Fibroblast of mammary gland (primary cell): ENCODE measurements around the gene DMXL1.

ENCODE experiments used
- DNase-seq: peaks from one replicate; pipeline ENCODE4 v3.0.0-alpha.2; 2010; ENCODE audit warnings: low read depth
- H3K4me3 ChIP-seq: 2 replicates; pipeline ENCODE4 v1.5.1; 2011; ENCODE audit warnings: low read depth, mild to moderate bottlenecking, low read length, moderate library complexity; ENCODE audit not compliant: control insufficient read depth
- CTCF ChIP-seq: conservative IDR thresholded peaks from 2 replicates; pipeline ENCODE4 v1.5.1; 2011; ENCODE audit warnings: low read depth, low read length, inconsistent platforms; ENCODE audit not compliant: control insufficient read depth, insufficient read depth

DMXL1 gene

GRCh38 chr5:119286511-119287488 lies 215.9 kb downstream of the DMXL1 start:
- no peak overlapping the region for H3K4me3 ChIP-seq
- no peak for DNase-seq
- TF ChIP-seq CTCF, result no peak

GRCh38 chr5:119287547-119288111 lies 216.7 kb downstream of the DMXL1 start:
- no peak for TF ChIP-seq CTCF
- DNase-seq, result no peak
- no peak overlapping the region for H3K4me3 ChIP-seq

- no peak for DNase-seq
- TF ChIP-seq CTCF, result no peak
- no peak overlapping the region for H3K4me3 ChIP-seq
Observed at GRCh38 chr5:119288379-119289033, 217.6 kb downstream of the DMXL1 start.

GRCh38 chr5:119289438-119290044 lies 218.7 kb downstream of the DMXL1 start:
- TF ChIP-seq CTCF, result no peak
- no peak overlapping the region for H3K4me3 ChIP-seq
- DNase-seq, result no peak

- DNase-seq, result no peak
- no peak for TF ChIP-seq CTCF
- H3K4me3 ChIP-seq, result no peak overlapping the region
Observed at GRCh38 chr5:119290161-119290569, 219.3 kb downstream of the DMXL1 start.

GRCh38 chr5:119290607-119291006 lies 219.7 kb downstream of the DMXL1 start:
- TF ChIP-seq CTCF, result no peak
- H3K4me3 ChIP-seq, result no peak overlapping the region
- DNase-seq, result no peak
